Right kidney (tissue), 1 donor: ENCODE results near the gene CHP2.
"Not testable (repeated sequence)": the region's sequence is repeated elsewhere in the genome, so short reads cannot be mapped to it uniquely, and the experiment has no call there.

Experiments
- DNase-seq: peaks from one replicate; pipeline ENCODE4 v3.0.0-alpha.2; 2016

Gene CHP2

DNA sequence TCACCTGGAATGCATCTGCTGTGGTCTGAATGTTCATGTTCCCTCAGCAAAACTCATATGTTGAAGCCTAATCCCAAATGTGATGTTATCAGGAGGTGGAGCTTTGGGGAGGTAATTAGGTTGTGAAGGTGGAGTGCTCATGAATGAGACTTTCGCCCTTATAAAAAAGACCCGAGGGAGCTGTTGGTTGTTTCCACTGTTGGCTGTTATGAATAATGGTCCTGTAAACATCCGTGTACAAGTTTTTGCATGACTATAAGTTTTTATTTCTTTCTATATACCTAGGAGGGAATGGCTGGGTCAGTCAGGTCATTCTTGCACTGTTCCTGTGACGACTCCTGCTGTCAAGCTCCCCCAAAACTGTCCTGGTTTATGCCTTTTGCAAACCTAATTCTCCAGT, 9.6 kb upstream of the CHP2 start:
- DNase-seq: no peak

DNA sequence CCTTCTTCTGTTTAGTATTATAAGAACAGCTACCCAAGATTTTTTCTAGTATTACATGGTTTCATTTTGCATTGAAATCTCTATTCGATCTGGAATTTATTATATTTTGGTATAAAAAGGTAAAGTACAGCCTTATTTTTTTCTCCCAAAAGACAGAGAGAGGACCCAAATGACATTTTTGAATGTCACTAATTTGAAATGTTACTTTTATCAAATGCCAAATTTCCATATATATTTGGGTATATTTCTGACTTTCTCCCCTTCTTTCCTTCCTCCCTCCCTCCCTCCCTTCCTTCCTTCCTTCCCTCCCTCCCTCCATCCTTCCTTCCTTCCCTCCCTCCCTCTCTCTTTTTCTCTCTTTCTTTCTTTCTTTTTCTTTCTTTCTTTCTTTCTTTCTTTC, 6.2 kb upstream of the CHP2 start:
- DNase-seq: no peak

DNA sequence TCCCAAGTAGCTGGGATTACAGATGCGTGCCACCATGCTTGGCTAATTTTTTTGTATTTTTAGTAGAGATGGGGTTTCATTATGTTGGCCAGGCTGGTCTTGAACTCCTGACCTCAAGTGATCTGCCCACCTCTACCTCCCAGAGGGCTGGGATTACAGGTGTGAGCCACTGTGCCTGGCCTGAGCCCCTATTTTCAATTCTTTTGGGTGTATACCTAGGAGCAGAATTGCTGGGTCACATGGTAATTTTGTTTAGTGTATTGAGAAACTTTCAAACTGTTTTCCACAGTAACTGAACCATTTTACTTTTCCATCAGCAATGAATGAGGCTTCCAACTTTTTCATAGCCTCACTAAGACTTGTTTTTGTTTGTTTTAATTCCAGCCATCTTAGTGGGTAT, 3.8 kb upstream of the CHP2 start:
- DNase-seq: not testable (repeated sequence)

DNA sequence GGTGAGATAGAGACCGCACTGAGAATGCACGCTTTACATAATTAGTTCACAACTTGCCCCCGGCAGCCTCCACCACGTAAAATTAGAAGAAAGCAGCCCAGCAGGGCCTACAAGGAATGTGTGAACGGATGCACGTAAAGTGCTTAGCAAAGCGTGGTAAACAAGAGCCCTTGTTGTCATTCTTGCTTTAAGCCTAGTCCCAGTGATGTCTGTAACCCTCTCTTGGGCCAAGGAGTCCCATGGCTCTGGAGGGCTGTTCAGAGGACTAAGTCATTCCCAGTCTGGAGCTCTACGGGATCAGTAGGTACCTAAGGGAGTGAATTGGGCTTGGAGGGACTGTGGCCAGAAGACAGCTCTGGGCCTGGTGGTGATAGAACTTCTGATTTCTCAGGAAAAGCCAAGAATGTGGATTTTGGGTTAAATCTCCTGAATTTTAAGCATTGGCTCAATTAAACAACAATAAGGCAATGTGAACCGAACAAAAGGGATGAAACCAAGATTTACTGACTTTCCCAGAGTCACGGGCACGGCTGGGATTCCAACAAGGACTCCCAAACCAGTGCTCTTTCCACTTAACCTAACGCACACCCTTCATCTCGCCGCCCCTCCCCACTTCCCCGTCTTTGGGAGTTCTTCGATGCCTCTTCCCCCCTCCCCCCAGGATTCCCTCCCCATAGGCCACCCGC, 775 bp upstream of the CHP2 start:
- DNase-seq: no peak

DNA sequence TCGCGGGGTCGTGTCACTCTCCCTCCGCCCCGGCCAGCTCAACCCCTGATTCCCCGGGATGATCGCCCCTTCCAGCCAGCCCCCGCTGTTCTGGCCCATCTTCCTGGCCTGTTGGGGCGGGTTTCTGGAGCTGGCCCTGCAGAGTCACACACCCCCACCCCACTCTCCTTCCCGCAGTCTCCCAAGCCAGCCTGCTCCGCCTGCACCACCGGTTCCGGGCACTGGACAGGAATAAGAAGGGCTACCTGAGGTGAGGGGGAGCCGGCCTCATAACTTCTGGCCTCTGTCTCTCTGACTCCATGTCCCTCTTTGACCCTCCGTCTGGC, 621 bp downstream of the CHP2 start:
- DNase-seq: no peak

DNA sequence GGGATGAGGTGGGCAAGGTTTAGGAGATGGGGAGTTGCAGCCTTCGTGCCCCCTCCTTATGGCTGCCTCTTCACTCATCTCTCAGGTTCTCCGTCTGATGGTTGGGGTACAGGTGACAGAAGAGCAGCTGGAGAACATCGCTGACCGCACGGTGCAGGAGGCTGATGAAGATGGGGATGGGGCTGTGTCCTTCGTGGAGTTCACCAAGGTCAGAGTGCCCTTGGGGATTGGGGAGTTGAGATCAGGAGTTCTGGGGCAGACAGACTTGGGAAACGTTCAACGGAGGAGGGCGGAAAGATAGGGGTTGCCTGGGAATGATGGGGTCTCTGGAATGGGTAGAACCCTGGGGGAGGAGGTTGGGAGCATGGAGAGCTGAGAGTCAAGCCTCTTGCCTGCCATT, 2.3 kb downstream of the CHP2 start:
- DNase-seq: no peak

DNA sequence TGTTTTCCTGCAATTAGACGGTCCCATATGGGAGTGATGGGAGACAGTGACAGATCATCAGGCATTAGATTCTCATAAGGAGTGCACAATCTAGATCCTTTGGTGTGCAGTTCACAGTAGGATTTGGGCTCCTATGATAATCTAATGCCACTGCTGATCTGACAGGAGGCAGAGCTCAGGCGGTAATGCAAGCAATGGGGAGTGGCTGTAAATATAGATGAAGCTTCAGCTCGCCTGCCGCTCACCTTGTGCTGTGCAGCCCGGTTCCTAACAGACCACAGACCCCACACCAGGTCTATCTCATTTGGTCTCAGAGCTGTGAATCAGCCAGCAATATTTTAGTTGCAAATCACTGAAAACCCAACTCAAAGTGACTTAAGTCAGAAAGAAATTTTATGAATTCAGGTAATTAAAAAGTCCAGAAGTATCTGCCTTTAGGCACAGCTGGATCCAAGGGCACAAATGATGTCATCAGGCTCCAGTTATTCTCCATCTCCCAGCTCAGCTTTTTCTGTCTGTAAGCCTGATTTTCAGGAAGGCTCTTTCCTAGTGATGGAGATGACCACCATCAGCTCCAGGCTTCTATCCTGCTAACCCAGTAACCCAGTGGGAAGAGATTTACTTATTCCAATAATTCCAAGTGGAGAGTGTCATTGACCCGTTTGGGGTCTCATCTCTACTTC, 3.3 kb downstream of the CHP2 start:
- DNase-seq: no peak

DNA sequence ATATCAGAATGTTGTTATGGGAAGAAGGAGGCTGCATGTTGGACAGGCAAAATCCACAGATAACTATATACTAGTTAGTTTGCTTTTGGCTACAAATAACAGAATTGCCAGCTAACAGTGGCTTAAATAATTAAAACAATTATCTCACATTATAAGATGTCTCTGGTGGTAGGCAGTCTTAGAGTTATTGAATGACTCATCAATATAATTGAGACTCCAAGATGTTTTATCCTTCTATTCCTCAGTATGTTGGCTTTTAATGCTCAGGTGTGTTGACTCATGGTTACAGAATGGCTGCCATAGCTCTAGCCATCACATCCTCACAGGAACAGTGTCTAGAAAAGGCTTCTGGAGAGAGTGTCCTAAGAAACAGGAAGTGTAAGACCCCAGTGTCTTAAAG, 11.1 kb downstream of the CHP2 start:
- no peak for DNase-seq

DNA sequence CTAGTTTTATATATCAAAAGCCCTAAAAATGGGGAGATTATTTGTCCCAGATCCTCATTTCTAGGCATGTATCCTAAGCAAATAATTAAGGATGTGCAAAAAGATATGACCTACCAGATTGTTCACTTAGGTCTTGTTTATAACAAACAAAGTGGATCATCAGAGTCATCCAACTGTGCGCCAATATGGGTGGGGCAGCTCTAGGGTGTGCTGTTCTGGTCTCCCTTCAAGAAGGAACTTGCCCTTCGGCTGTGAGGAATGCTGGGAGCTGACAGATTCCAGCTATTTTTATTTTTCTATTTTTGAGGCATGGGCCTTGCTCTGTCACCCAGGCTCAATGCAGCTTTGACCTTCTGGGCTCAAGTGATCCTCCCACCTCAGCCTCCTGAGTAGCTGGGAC, 13.8 kb downstream of the CHP2 start:
- no peak for DNase-seq

DNA sequence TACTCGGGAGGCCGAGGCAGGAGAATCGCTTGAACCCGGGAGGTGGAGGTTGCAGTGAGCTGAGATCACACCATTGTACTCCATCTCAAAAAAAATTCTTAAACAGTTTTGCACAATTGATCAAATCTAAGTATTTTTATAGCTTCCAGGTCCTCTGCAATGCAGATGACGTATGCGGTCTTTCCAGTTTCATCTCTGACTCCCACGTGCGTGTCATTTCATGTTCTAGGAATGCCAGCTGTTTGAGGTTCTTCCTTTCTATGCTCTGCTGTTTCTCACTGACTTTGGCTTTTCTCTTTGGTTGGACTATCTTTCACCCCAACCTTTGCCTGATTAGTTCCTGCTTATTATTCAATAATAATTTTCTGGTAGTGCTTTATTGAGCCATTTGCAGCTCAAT, 16.2 kb downstream of the CHP2 start:
- DNase-seq: no peak

DNA sequence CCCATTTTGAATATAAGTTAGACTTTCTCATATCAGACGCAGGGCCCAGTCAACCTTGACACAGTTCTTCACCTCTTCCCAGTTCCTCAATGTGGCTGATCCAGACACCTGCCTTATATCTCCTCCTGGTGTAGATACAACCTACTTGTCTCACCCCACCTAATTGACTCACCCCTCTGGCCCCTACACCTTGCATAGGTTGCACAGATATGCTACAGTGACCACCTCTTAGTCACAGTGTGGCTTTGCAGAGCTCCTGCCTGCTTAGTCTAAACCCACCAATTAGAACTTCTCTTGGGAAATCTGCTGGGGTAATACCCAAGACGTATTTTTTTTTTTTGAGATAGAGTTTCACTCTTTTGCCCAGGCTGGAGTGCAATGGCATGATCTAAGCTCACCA, 16.8 kb downstream of the CHP2 start:
- DNase-seq: no peak

DNA sequence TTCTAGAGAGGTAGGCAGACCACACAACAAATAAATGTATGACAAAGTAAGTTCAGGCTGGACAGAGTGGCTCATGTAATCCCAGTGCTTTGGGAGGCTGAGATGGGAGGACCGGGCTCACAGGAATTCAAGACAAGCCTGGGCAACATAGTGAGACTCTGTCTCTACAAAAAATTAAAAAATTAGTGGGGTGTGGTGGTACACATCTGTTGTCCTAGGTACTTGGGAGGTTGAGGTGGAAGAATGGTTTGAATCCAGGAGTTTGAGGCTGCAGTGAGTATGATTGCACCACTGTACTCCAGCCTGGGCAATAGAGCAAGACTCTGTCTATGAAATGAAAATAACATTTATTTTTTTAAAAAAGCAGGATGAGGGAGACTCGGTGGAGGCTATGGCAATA, 18.5 kb downstream of the CHP2 start:
- DNase-seq: no peak

DNA sequence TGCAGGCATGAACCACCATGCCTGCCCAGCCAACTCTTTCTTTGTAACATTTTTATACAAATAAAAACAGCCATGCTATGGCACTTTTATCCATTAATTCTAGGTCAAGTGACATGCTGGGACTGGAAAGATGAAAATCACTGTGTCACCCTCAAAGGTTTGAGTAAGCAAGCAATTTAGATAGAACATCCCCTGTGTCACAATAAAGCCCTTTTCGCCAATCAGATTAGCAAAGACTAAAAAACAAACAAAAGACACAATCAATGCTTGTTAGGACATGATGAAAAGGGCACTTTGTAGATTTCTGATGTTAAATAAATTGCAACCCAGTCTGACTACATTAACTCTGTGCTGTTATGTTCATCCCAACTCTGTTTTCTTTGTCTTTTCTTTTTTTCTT, 26.4 kb downstream of the CHP2 start:
- no peak for DNase-seq

DNA sequence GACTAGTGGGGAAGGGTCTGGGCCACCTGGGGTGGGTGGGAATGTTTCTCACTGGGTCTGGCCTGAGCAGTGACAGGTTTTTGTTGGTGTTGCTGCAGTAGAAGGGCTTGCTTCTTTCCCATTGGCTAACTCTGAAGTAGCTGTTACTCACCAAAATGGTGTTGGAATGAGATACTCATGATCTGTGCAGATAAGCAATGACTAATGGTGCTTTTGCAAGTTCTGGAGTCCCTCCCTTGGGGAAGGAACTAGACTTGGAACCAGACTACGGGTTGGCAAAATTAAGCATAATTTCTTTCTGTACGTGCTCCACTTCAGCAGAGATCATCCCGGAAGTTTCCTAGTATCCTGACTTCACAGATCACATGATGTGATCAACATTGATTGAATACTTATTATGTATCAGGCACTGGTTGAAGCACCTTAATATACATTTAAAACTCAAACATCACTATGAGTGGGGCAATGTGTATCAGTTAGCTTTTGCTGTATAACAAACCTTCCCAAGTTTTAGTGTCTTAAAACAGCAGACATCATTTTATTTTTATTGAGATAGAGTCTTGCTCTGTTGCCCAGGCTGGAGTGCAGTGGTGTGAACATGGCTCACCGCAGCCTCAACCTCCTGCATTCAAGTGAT, 30.1 kb downstream of the CHP2 start:
- DNase-seq: no peak

DNA sequence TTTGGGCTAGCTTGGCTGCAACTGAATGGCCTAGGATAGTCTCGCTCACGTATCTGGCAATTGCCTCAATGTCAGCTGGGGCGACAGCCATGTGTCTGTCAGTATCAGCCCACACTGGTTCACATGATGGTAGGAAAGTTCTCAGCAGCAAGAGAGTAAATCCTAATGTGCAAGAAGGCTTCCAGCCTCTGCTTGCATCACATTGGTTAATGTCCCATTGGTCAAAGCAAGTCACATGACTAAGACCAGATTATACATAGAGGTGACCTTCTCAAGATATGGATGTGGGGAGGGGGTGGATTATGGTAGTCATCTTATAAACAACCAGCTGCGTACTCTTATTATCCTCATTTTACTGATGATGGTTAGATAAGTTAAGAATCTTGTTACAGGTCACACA, 31.0 kb downstream of the CHP2 start:
- no peak for DNase-seq

DNA sequence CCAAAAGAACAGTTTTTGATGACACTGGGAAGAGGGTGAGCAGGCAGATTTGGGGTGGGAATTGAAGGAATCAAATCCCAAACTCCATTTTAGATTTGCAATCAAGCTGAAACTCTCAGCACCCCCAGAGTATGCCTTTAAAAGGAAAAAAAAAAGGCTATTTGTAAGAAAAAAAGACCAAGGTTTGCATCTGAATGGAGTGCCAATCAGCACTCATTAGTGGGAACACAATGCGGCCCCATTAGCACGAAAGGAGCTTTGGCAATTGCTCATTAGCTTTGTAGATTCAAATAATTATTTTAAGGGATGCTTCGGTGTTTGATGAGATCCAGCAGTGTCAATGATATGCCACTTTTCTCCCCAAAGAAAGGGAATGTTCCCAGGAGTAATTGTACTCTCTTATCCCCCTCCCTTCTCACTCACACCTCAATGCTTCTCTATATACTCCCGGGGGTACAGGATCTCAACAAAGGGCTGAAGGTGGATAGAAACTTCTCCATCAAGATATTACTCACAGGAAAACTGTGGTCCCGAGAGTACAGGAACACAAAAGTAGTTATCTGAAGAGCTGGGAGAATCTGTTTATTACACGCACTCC, 32.2 kb downstream of the CHP2 start:
- no peak for DNase-seq

DNA sequence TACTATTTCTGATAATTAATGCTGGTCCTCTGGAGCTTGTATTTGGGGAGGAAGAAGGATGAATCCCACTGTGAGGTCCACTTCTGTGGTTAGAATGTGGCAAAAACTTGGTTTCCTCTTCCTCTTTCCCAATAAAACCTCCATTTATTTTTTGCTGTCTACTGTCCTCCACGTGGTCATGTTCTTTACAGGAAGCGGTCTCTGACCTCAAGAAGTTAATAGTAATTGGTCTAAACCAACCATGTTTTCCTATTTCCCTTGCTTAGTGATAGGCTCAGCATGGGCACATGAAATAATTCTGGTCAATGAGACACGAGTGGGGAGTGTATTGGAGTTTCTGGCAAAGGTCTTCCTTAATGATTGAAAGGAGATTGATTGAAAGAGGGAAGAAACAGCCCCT, 33.9 kb downstream of the CHP2 start:
- no peak for DNase-seq

DNA sequence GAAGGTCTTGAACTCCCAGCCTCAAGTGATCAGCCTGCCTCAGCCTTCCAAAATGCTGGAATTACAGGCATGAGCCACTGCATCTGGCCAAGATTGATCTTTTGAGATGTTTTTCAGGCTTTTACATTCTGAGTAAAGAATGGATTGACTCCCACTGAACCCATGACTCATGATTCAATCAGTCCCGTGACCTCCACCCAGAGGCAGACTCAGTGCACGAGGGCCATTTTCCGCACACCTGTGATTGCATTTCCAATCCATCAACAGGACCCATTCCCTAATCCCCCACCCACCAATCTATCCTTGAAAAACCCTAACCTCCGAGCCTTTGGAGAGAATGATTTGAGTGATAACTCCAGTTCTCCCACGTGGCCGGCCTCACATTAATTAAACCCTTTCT, 40.6 kb downstream of the CHP2 start:
- no peak for DNase-seq

DNA sequence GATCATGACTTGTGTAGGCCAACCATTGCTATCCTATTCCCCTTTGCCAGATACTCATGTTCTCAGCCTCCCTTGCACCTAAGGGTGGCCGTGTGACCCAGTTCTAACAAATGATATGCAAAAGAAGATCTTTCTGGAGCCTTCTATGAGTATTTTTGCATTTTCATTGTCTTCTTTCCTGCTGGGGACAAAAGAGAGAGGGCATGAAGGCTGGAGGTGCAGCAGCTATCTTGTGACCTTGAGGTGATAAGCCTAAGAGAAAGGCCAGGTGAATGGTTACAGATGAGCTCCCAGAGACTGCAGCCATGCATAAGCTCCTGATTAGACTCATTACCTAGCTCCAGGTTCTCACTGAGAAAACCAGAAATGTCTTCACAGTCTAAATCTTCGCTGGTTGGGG, 42.1 kb downstream of the CHP2 start:
- DNase-seq: no peak

DNA sequence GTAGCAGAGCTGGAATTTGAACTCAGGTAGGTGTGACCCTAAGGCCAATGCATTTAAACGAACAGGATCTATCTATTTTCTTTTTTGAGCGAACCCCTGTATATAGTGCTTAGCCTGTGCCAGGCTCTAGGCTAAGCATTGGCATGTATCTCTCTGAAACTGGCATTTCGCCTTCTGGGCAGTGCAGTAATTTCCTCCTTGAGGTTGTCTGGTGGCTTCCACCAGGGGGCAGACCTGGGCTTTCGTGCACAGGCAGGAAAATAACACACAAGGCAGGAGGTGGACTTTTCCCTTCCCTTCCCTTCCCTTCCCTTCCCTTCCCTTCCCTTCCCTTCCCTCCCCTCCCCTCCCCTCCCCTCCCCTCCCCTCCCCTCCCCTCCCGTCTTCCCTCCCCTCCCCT, 46.6 kb downstream of the CHP2 start:
- DNase-seq: no peak

DNA sequence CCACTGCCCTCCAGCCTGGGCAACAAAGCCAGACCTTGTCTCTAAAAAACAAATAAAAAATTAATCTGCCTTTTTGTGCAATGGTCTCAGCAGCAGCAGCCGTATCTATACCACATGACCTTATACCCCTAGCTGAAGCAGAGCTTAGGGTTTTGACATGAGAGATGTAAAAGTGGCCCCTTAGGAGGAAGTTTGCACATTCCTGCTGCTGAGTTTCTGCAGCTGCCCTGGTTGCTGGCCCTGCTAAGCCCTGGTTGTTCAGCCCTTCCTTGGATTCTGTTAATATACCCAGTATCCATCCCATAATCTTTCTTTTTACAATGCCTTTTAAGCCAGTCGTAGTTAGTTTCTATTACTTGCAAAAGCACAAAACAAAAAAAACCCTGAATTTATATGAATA, 48.0 kb downstream of the CHP2 start:
- no peak for DNase-seq

DNA sequence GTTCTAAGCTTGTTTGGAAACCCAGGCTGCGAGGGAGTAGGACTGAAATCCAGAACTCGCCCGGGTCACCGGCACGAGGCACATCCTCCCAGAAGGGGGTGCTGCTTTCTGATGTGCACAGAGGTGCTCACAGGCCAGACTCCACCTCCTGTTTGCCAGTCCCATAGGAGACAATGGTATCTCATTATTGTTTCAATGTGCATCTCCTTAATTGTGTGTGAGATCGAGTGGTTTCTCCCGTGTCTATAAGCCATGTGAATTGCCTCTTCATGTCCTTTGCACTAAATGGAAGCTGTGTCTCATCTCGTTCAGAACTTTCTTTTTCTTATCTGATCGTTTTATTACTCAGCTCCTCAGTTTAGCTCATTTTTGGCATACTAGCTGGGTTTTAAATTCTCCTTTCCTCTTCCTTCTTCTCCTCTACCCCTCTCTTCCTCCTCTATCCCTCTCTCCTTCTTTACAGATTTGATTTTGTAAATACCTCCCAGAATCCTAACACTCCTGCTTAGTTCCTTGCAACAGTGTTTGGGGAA, 48.8 kb downstream of the CHP2 start:
- no peak for DNase-seq

DNA sequence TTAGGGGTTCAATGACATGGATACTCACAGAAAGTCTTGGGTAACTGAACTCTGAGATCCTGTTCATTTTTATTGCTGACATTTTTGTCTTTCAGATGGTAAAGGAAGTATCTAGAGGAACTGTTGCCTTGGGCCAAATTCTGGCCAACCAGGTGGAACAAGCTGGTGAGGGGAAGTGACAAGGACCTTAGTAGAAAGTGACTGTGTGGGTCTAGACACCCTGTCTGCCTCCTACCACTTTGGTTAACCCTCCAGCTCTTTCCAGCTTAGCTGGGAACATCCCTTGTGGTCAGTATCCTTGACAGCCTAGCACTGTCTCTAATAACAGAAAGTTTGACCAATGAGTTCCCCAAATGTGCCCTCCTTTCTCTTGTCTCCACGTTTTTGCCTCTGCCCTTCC, 52.2 kb downstream of the CHP2 start:
- no peak for DNase-seq
